GM12891 (cell line): ENCODE data around the gene NDST4.

Source experiments
- POLR2A ChIP-seq: IDR thresholded peaks from 2 replicates; pipeline ENCODE4 v1.6.1; 2011; ENCODE audit warnings: low read depth, low read length, control low read depth
- POLR2AphosphoS5 ChIP-seq: IDR thresholded peaks from 2 replicates; pipeline ENCODE4 v1.6.1; 2011; ENCODE audit warnings: low read depth, low read length, control low read depth
- SPI1 ChIP-seq: IDR thresholded peaks from 2 replicates; pipeline ENCODE4 v1.6.1; 2011; ENCODE audit warnings: low read depth, low read length, control low read depth
- TAF1 ChIP-seq: IDR thresholded peaks from 2 replicates; pipeline ENCODE4 v1.6.1; 2011; ENCODE audit warnings: low read depth, low read length, control low read depth

DNA sequence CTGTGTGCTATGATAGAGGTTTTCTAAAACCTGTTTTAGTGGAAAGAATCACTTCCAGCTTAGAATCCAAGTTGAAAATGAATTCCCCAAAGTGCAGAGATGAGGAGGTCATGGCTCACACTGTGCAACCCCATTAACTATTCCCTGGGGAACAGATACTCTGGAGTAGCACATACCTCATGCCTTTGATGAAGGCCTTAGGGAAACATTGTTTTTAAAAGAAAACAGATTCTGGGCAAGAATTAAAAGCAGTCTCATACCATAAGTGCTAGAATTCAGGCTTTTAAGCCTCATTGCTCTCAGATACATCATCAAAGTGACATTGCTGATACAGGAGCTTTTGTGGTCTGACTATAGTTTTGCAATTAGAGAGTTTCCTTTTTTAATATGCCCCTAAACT is 115.1 kb downstream of the NDST4 start:
- TF ChIP-seq POLR2A = no peak
- TF ChIP-seq SPI1 = no peak
- TF ChIP-seq TAF1 = no peak
- no peak for TF ChIP-seq POLR2AphosphoS5
